ENCODE results near the gene EXOG. TPM values are rescaled to one million over a fixed set of nuclear protein-coding genes. Genes with fewer than 3 reads are reported as not detected.

EXOG gene
- polyA plus RNA-seq, 1 donor, result 14.8 TPM

GRCh38 chr3:38473229-38473628, 22.9 kb upstream of the EXOG start:
- DNase-seq (ENCODE audit: low read depth), result no peak

DNA sequence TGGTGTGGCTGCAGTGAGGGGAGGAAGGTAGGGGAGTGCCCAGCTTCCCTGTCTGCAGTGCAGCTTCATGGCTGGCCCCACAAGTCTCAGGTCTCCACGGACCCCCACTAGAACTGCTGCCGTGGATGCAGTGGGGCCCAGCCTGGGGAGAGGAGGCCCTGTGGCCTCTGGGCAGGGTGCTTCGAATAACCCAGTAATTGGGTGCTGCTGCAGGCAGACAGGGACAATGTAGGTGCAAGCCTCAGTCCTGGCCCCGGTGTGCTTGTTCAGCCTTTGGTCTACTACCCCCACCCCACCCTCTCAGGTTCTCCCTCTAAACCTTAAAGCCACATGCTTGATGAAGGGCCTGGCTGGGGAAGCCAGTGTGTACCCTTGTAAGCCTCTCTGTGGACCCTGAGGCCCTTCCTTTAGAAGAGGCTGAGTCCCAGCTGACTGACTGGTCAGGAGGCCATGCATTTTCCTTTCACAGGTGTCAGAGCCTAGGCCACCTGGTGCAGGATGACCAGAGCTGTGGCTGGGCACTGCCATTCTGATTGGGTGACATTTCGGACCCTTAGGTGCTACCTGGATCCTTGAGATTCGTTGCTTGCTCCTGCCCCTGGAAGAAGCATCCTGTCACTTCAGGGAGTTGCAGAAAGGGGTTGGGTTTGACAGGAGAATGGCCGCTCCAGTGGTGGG, 21.1 kb upstream of the EXOG start:
- no peak for DNase-seq (ENCODE audit: low read depth)

GRCh38 chr3:38475716-38476115, 20.4 kb upstream of the EXOG start:
- no peak for DNase-seq (ENCODE audit: low read depth)

GRCh38 chr3:38476157-38476756, 19.9 kb upstream of the EXOG start:
- DNase-seq (ENCODE audit: low read depth), result no peak

DNA sequence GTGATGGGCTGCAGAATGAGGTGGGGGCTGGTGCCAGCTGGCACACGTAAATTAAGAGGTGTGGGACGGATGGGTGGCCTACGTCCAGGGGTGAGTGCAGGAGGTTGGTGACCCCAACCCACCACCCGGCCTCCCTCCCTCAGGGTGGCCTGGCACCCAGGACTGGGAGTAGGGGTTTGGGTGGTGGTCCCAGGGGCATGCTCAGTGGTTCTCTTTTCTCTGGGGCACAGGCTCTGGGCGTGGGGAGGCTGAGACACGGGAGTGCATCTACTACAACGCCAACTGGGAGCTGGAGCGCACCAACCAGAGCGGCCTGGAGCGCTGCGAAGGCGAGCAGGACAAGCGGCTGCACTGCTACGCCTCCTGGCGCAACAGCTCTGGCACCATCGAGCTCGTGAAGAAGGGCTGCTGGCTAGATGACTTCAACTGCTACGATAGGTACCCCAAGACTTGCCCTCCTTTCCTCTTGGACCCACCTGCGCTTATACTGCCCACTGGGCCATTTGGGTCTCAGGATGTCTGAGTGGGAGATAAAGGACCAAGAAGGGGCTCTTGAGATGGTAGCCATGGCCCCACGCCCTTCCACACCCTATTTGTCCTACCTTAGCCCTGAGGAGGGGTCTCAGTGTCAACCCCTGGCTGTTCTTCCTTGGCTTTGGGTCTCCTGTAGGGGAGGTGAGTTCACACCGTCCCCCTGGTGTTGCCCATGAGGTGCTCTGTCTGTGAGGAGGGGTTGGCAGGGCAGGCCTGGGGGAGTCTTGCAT, 18.9 kb upstream of the EXOG start:
- no peak for DNase-seq (ENCODE audit: low read depth)

GRCh38 chr3:38477839-38478450, 18.2 kb upstream of the EXOG start:
- no peak for DNase-seq (ENCODE audit: low read depth)

GRCh38 chr3:38478901-38479300, 17.2 kb upstream of the EXOG start:
- DNase-seq (ENCODE audit: low read depth), result no peak

GRCh38 chr3:38479431-38480092, 16.6 kb upstream of the EXOG start:
- DNase-seq (ENCODE audit: low read depth), result no peak

DNA sequence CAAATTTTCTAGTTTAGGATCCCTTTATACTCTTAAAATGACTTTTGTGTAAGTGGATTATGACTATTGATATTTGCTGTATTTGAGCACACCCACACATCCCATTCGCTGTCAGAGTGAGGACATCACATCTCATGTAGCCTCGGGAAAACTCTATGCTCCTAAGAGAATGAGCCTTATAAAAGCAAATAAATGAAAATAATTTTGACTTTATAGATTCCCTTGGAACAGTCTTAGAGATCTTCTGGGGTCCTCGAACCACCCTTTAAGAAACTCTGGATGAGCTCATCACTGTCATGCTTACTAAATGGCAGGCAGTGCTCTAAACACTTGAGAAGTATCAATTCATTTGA, 16.1 kb upstream of the EXOG start:
- DNase-seq (ENCODE audit: low read depth), result no peak

GRCh38 chr3:38480930-38481329, 15.2 kb upstream of the EXOG start:
- DNase-seq (ENCODE audit: low read depth), result no peak

DNA sequence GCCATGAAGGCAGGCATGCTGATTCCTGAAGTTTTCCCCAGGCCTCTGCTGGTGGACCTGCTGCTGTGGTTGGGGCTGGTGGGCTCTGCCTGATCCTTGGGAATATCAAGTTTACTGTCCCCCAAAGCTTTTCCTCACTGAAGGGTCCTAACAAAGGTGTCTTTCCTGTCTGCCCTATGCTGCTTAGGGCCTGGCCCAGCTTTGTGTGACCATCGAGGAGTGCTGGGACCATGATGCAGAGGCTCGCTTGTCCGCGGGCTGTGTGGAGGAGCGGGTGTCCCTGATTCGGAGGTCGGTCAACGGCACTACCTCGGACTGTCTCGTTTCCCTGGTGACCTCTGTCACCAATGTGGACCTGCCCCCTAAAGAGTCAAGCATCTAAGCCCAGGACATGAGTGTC, 13.2 kb upstream of the EXOG start:
- no peak for DNase-seq (ENCODE audit: low read depth)

DNA sequence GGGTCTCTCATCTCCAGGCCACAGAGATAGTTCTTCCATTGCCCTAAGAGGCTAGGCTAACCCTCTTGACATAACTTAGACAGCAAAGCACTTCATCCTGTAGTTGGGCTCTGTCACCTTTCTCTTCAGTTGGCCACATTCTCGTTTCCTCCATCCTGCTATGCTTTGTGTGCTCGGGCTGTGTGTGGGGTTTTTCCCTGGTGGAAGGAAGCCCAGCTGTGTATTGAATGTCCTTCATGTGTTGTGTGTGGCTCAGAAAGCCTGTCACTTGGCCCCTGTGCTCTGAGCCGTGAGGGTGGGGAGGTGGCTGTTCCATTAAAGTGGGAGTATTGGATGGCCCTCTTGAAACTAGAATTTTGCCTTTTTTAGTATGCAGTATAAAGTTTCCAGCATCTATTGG, 8.8 kb upstream of the EXOG start:
- no peak for DNase-seq (ENCODE audit: low read depth)

- DNase-seq (ENCODE audit: low read depth), result no peak
Observed at GRCh38 chr3:38488949-38489348, 7.2 kb upstream of the EXOG start.

DNA sequence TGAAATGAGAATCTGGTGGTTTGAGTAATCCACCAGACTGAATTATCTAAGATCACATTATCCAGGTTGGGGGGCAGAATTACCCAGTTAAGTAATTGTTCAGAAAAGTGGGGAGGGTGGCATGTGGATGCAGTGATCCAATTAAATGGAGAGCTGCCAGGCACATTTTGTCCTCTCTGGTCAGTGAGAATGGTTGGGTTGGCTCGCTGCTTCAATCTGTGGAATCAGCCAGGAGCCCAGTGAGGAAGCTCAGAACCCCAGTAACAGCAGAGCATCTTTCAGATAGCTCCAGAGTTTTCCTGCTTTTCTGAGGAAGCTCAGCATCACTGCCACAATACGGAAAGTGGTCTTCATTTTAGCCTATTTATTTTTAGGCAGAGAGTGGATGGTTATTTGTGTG, 6.4 kb upstream of the EXOG start:
- DNase-seq (ENCODE audit: low read depth), result no peak

GRCh38 chr3:38490281-38491030, 5.7 kb upstream of the EXOG start:
- DNase-seq (ENCODE audit: low read depth), result no peak

GRCh38 chr3:38491215-38491614, 4.9 kb upstream of the EXOG start:
- DNase-seq (ENCODE audit: low read depth), result no peak

DNA sequence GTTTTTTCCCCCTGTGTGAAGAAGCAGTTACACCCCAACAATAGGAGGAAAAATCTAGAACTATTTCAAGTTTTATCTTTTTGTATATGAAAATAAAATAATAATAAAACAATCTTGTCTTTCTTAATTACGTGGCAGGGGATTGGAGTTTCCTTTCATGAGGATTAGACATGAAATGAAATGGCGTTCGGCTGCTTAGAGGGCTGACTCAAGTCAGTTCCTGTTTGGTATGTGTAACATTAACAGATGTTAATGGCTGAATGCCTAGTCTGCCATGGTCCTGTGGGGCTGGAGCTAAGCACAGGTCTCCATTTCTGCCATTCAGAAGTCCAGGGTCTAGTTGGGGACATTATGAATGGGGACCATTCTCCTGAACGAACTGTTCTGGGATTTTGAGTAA, 3.1 kb upstream of the EXOG start:
- no peak for DNase-seq (ENCODE audit: low read depth)

GRCh38 chr3:38497031-38497430, 891 bp downstream of the EXOG start:
- no peak for DNase-seq (ENCODE audit: low read depth)

GRCh38 chr3:38500688-38501417, 4.7 kb downstream of the EXOG start:
- no peak for DNase-seq (ENCODE audit: low read depth)

DNA sequence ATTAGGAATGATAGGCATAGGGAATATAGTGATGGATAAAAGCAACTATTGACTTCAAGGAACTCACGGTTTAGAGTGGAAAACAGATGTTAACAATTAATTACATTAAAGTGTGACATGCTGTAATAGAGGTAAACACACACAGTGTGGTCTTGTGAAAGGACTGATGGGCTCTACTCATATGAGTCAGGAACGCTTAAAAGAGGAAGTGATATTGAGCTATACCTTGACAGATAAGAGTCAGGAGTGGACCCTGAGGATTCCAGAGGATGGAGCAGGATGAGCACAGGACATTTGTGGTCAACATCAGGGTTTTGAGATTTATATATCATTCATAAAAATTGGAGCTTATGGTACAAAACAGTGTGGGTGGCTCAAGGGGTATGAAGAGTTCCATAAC, 11.0 kb downstream of the EXOG start:
- DNase-seq (ENCODE audit: low read depth), result no peak

DNA sequence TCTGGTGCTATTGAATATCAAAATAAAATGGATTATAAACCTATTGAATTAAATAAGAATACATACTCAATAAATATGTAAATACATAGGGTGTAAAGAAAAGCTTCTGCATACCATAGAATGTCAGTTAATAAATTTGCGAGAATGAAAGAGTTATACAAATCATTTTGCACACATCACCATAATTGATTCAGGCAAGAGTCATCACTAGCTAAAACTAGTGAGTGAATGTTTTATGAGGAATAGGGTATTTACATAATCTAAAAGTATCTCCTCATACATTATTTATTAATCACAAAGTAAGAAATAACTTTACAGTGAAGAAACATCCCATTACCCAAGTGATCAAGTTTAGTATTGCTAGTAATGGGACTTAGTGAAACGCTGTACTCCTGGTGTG, 13.6 kb downstream of the EXOG start:
- no peak for DNase-seq (ENCODE audit: low read depth)
